GM21825 (cell line): ENCODE results near the gene OR51E1.

Experiments
- ATAC-seq: cut with Tn5 transposase; IDR thresholded peaks from one replicate; pipeline ENCODE4 v1.9.1; 2021; ENCODE audit warnings: mild to moderate bottlenecking, moderate library complexity; ENCODE audit not compliant: unreplicated experiment

OR51E1 gene

GRCh38 chr11:4643682-4644081, at the start of gene OR51E1:
Gene OR51E1, plus strand, starts transcription at chr11:4643982. Its CDS starts 8,545 bp downstream, at chr11:4652527.
- ATAC-seq = no peak

- no peak for ATAC-seq
Measured at GRCh38 chr11:4605057-4605456, 38.7 kb upstream of the OR51E1 start.

- no peak for ATAC-seq
Measured at GRCh38 chr11:4606231-4607015, 37.4 kb upstream of the OR51E1 start.

- ATAC-seq = no peak
Measured at GRCh38 chr11:4607096-4607495, 36.7 kb upstream of the OR51E1 start.

- peak; percentile 100 for ATAC-seq
Measured at GRCh38 chr11:4607781-4608666, 35.8 kb upstream of the OR51E1 start, which contains the start of gene TRIM68. Gene TRIM68, minus strand, starts transcription at chr11:4608231. Its CDS starts 2,727 bp downstream, at chr11:4605504.

- no peak for ATAC-seq
Measured at GRCh38 chr11:4610258-4610935, 33.4 kb upstream of the OR51E1 start.

GRCh38 chr11:4611986-4612385, 31.8 kb upstream of the OR51E1 start:
- ATAC-seq = no peak

GRCh38 chr11:4615856-4616444, 27.8 kb upstream of the OR51E1 start:
- ATAC-seq = no peak

GRCh38 chr11:4619514-4619913, 24.3 kb upstream of the OR51E1 start:
- no peak for ATAC-seq

- ATAC-seq = no peak
Measured at GRCh38 chr11:4626207-4627099, 17.3 kb upstream of the OR51E1 start.

- no peak for ATAC-seq
Measured at GRCh38 chr11:4636136-4636535, 7.6 kb upstream of the OR51E1 start.

- ATAC-seq = peak; percentile 97
Measured at GRCh38 chr11:4636962-4637661, 6.7 kb upstream of the OR51E1 start, which contains the start of gene OR51D1. Gene OR51D1, plus strand, starts transcription at chr11:4637477. Its CDS starts 2,314 bp downstream, at chr11:4639791.

GRCh38 chr11:4637662-4638047, 6.1 kb upstream of the OR51E1 start:
- ATAC-seq = no peak

- ATAC-seq = no peak
Measured at GRCh38 chr11:4639931-4640330, 3.9 kb upstream of the OR51E1 start.

- no peak for ATAC-seq
Measured at GRCh38 chr11:4641501-4641900, 2.3 kb upstream of the OR51E1 start.

GRCh38 chr11:4642043-4642442, 1.7 kb upstream of the OR51E1 start:
- no peak for ATAC-seq

GRCh38 chr11:4643076-4643475, 706 bp upstream of the OR51E1 start:
- ATAC-seq = no peak

GRCh38 chr11:4644233-4644632, 451 bp downstream of the OR51E1 start:
- no peak for ATAC-seq

- no peak for ATAC-seq
Measured at GRCh38 chr11:4645974-4646373, 2.2 kb downstream of the OR51E1 start.
